Esophagus squamous epithelium (tissue), 5 donors: ENCODE measurements around the gene LRIG1. TPM values are rescaled to one million over a fixed set of nuclear protein-coding genes. Genes with fewer than 3 reads are reported as not detected.

Source experiments
- DNase-seq: peaks from one replicate; lab custom pipeline; 2025; lab: John Stamatoyannopoulos, UW
- H3K27ac ChIP-seq, 4 donors: fragments of 200-600 bp; sonication (generic); one replicate each; pipeline ENCODE4 v1.5.1; 2016 to 2019; ENCODE audit warnings: mild to moderate bottlenecking in 1 of 4
- H3K27me3 ChIP-seq, 4 donors: fragments of 200-600 bp; sonication (generic); 1 replicate in 3 of 4; 2 replicates in 1 of 4; pipeline versions ENCODE4 v1.5.1 to v1.6.0; 2017 to 2021; ENCODE audit warnings: antibody characterized with exemption in 1 of 4
- H3K36me3 ChIP-seq, 3 donors: fragments of 200-600 bp; sonication (generic); one replicate each; pipeline ENCODE4 v1.5.1; 2016 to 2019
- H3K4me1 ChIP-seq, 3 donors: fragments of 200-600 bp; sonication (generic); one replicate each; pipeline ENCODE4 v1.5.1; 2017 to 2019
- H3K4me3 ChIP-seq, 4 donors: fragments of 200-600 bp; sonication (generic); 1 replicate in 3 of 4; 2 replicates in 1 of 4; pipeline ENCODE4 v1.5.1; 2016 to 2019; ENCODE audit warnings: mild to moderate bottlenecking in 2 of 4, moderate library complexity in 1 of 4
- H3K9me3 ChIP-seq, 3 donors: fragments of 200-600 bp; sonication (generic); one replicate each; pipeline ENCODE4 v1.5.1; 2016 to 2019
- POLR2A ChIP-seq, 4 donors: fragments of 450-650 bp; IDR thresholded peaks; one replicate each; pipeline ENCODE4 v1.6.1; 2017; ENCODE audit warnings: antibody characterized with exemption in 4 of 4, mild to moderate bottlenecking in 4 of 4, moderate library complexity in 3 of 4
- WGBS, 2 donors: methylation state at CpG; one replicate each; pipeline ENCODE4 v1.1.5; 2018; 5-methylcytosine and 5-hydroxymethylcytosine counted together
- intact Hi-C: fragments of 100-400 bp; cut with DNase I; formaldehyde crosslinking; loops from one replicate; pipeline ENCODE4 v1.15.0; 2022
- total RNA-seq, 4 donors: library from RNA; depleted of rRNA; stranded (reverse); fragments of >200 nt; gene quantifications; one replicate each; pipeline ENCODE4 v1.1.0, GENCODE V29; 2016
- TF ChIP-seq, protein P1 (sequence below), 6 experiments: fragments of 450-650 bp in 4 of 6; fragments of 200-600 bp in 2 of 6; sonication (generic) in 2 of 6; IDR thresholded peaks; one replicate each; pipeline ENCODE4 v1.5.1; 2016 to 2019; ENCODE audit warnings: antibody characterized with exemption in 6 of 6, mild to moderate bottlenecking in 4 of 6, moderate library complexity in 4 of 6
- donor health status: DM: yes; HTN: yes; CAD: no.

The LRIG1 gene
- total RNA-seq, 4 donors from 2014 or later: 7.5 to 30.5 (median 15.1) TPM

DNA sequence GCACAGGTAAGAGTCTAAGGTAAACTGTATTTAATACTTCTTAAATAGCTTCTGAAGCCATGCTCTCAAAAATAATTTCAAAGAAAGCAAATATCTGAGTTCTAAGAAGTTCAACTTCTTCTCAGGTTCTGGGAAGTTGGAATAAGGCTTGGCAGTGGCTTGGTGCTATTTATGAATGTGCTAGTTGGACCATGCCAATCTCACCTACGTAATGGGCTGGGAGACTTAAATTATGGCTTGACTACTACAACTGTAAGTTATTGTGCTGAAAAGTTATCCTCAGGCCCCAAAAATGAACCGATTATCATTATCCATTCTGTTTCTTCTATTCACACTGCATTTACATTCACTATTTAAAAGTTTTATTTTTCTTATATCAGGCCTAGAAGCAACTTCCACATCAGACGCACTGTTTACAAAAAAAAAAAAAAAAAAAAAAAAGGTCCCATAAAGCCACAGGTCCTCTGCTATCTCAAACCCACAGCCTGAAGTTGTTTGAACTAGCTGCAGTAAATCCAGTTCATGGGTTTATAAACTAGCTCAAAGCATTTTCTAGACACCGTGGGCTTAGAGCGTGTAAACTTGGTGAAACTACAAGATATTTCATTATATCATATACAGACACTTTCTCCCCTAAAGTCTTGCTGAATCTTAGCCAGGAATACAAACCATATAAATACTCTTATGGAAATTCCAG is 3.4 kb downstream of the LRIG1 start:
- peaks cover 4 to 83% (median 43%) of the 10 kb centered on the region in 3 donors for H3K4me1 ChIP-seq

GRCh38 chr3:66496746-66497145 is 4.1 kb downstream of the LRIG1 start:
- no peak for TF ChIP-seq POLR2A (IDR thresholded peaks at IDR 0.05)
- TF ChIP-seq, protein P1, sequence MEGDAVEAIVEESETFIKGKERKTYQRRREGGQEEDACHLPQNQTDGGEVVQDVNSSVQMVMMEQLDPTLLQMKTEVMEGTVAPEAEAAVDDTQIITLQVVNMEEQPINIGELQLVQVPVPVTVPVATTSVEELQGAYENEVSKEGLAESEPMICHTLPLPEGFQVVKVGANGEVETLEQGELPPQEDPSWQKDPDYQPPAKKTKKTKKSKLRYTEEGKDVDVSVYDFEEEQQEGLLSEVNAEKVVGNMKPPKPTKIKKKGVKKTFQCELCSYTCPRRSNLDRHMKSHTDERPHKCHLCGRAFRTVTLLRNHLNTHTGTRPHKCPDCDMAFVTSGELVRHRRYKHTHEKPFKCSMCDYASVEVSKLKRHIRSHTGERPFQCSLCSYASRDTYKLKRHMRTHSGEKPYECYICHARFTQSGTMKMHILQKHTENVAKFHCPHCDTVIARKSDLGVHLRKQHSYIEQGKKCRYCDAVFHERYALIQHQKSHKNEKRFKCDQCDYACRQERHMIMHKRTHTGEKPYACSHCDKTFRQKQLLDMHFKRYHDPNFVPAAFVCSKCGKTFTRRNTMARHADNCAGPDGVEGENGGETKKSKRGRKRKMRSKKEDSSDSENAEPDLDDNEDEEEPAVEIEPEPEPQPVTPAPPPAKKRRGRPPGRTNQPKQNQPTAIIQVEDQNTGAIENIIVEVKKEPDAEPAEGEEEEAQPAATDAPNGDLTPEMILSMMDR (IDR thresholded peaks at IDR 0.05): no peak
- peak overlapping the region in 3 of 4 donors; percentile 15 to 96 (median 91) for H3K27ac ChIP-seq
- no peaks in the 10 kb centered on the region for H3K36me3 ChIP-seq
- H3K9me3 ChIP-seq: no peaks in the 10 kb centered on the region
- H3K27me3 ChIP-seq: no peaks in the 10 kb centered on the region
- peaks cover 4 to 88% (median 50%) of the 10 kb centered on the region in 3 donors for H3K4me1 ChIP-seq
- DNase-seq: no peak
- intact Hi-C loops: no loop called here
- H3K4me3 ChIP-seq: no peak overlapping the region

More for the DNA sequence above, 3.4 kb downstream of the LRIG1 start:
- Histone ChIP-seq H3K4me3 (peak overlapping the region in 2 of 4 donors; percentile 72 to 99), H3K27me3 (no peaks in the 10 kb centered on the region), H3K36me3 (no peaks in the 10 kb centered on the region), H3K9me3 (no peaks in the 10 kb centered on the region), H3K27ac (peak overlapping the region in 3 of 4 donors; percentile 41 to 96 (median 91))
- TF ChIP-seq, protein P1 (IDR thresholded peaks at IDR 0.05): no peak
- TF ChIP-seq POLR2A (IDR thresholded peaks at IDR 0.05): no peak
- 46 to 65% methylated on average over 5 of the region's 5 CpGs for WGBS, 2 donors
- intact Hi-C loops: no loop called here
- no peak for DNase-seq

DNA sequence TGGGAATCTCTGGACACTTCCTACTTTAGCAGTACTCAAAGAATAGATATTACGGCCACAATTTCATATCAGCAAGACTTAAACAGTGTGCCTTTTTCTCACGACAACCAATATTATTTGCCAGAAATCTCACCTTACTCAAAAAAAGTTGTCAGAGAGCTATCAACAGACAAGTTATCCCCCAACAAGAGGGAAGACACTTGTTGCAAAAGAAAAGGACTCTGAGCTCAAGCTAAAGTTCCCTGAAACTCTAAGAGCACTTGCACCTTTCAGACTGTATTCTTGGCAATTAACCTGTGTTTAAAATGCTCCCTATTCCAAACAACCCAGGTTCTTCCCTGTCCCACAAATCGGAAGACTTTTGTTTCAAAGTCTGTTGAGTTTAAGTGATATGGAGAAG is 4.5 kb downstream of the LRIG1 start:
- intact Hi-C loops: no loop called here
- TF ChIP-seq POLR2A (IDR thresholded peaks at IDR 0.05): no peak
- TF ChIP-seq, protein P1 (IDR thresholded peaks at IDR 0.05): no peak
- Histone ChIP-seq H3K27ac (peak overlapping the region in 1 of 4 donors; percentile 31), H3K9me3 (no peaks in the 10 kb centered on the region), H3K4me3 (no peak overlapping the region), H3K36me3 (no peaks in the 10 kb centered on the region), H3K4me1 (peaks cover 4 to 88% (median 51%) of the 10 kb centered on the region in 3 donors), H3K27me3 (no peaks in the 10 kb centered on the region)
- 58 to 66% methylated on average over 3 of the region's 3 CpGs for WGBS, 2 donors
- DNase-seq: no peak

GRCh38 chr3:66495668-66496045 is 5.2 kb downstream of the LRIG1 start:
- 45% methylated on average over 2 to 3 of the region's 3 CpGs for WGBS, 2 donors
- intact Hi-C loops: no loop called here
- Histone ChIP-seq H3K4me3 (no peak overlapping the region), H3K4me1 (peaks cover 4 to 94% (median 56%) of the 10 kb centered on the region in 3 donors), H3K27ac (peak overlapping the region in 3 of 4 donors; percentile 2 to 31 (median 22)), H3K9me3 (no peaks in the 10 kb centered on the region), H3K27me3 (no peaks in the 10 kb centered on the region), H3K36me3 (no peaks in the 10 kb centered on the region)
- no peak for DNase-seq
- TF ChIP-seq, protein P1 (IDR thresholded peaks at IDR 0.05): no peak
- TF ChIP-seq POLR2A (IDR thresholded peaks at IDR 0.05): no peak

- Histone ChIP-seq H3K27ac (peak overlapping the region in 3 of 4 donors; percentile 2 to 31 (median 22)), H3K27me3 (no peaks in the 10 kb centered on the region), H3K36me3 (no peaks in the 10 kb centered on the region), H3K9me3 (no peaks in the 10 kb centered on the region), H3K4me3 (no peak overlapping the region), H3K4me1 (peaks cover 4 to 99% (median 62%) of the 10 kb centered on the region in 3 donors)
- 59 to 65% methylated on average over 7 of the region's 7 CpGs for WGBS, 2 donors
- intact Hi-C loops: no loop called here
- no peak for DNase-seq
- TF ChIP-seq, protein P1 (IDR thresholded peaks at IDR 0.05): no peak
- no peak for TF ChIP-seq POLR2A (IDR thresholded peaks at IDR 0.05)
These were observed 5.7 kb downstream of the LRIG1 start for GRCh38 chr3:66494959-66495667.
